GM18519 (cell line): ENCODE measurements around the gene RCAN2.
"Not testable (repeated sequence)": the region's sequence is repeated elsewhere in the genome, so short reads cannot be mapped to it uniquely, and the experiment has no call there.

ENCODE experiments used
- ATAC-seq: cut with Tn5 transposase; IDR thresholded peaks from one replicate; pipeline ENCODE4 v1.9.1; 2021; ENCODE audit warnings: mild to moderate bottlenecking, moderate library complexity; ENCODE audit not compliant: unreplicated experiment, low FRiP score

The RCAN2 gene

GRCh38 chr6:46444772-46445454 lies 46.3 kb downstream of the RCAN2 start:
- no peak for ATAC-seq

GRCh38 chr6:46443623-46444022 lies 47.6 kb downstream of the RCAN2 start:
- ATAC-seq: no peak

- ATAC-seq: no peak
Observed at GRCh38 chr6:46440641-46441040, 50.6 kb downstream of the RCAN2 start.

GRCh38 chr6:46440141-46440540 lies 51.1 kb downstream of the RCAN2 start:
- no peak for ATAC-seq

- no peak for ATAC-seq
Observed at GRCh38 chr6:46438245-46438644, 53.0 kb downstream of the RCAN2 start.

- no peak for ATAC-seq
Observed at GRCh38 chr6:46437671-46438221, 53.5 kb downstream of the RCAN2 start.

- ATAC-seq: no peak
Observed at GRCh38 chr6:46422619-46423018, 68.6 kb downstream of the RCAN2 start.

- ATAC-seq: no peak
Observed at GRCh38 chr6:46421939-46422338, 69.3 kb downstream of the RCAN2 start.

- no peak for ATAC-seq
Observed at GRCh38 chr6:46420921-46421638, 70.2 kb downstream of the RCAN2 start.

- no peak for ATAC-seq
Observed at GRCh38 chr6:46419576-46420002, 71.7 kb downstream of the RCAN2 start.

GRCh38 chr6:46414398-46414797 lies 76.9 kb downstream of the RCAN2 start:
- no peak for ATAC-seq

- no peak for ATAC-seq
Observed at GRCh38 chr6:46412662-46413061, 78.6 kb downstream of the RCAN2 start.

- ATAC-seq: no peak
Observed at GRCh38 chr6:46411456-46412197, 79.6 kb downstream of the RCAN2 start.

- no peak for ATAC-seq
Observed at GRCh38 chr6:46410334-46410953, 80.8 kb downstream of the RCAN2 start.

GRCh38 chr6:46407776-46408530 lies 83.3 kb downstream of the RCAN2 start:
- no peak for ATAC-seq

- ATAC-seq: no peak
Observed at GRCh38 chr6:46407246-46407645, 84.0 kb downstream of the RCAN2 start.

GRCh38 chr6:46405620-46406180 lies 85.5 kb downstream of the RCAN2 start:
- ATAC-seq: not testable (repeated sequence)

GRCh38 chr6:46400898-46401297 lies 90.4 kb downstream of the RCAN2 start:
- no peak for ATAC-seq

GRCh38 chr6:46395530-46395929 lies 95.7 kb downstream of the RCAN2 start:
- ATAC-seq: no peak

GRCh38 chr6:46393940-46394337 lies 97.3 kb downstream of the RCAN2 start:
- ATAC-seq: no peak
